GM12878 (cell line): ENCODE measurements around the gene PRSS2. TPM values are rescaled to one million over a fixed set of nuclear protein-coding genes. Genes with fewer than 3 reads are reported as not detected.
A peak's percentile ranks its signal among the peaks of the same experiment; 100 is the strongest.

ENCODE experiments used
- BCL11A ChIP-seq: IDR thresholded peaks from 2 replicates; pipeline ENCODE4 v1.6.1; 2011; ENCODE audit warnings: low read depth, low read length
- BHLHE40 ChIP-seq, 2 experiments: fragments of 450-650 bp in 1 of 2; IDR thresholded peaks; 2 replicates each; pipeline ENCODE4 v1.6.1; 2011 to 2017; ENCODE audit warnings: low read depth in 2 of 2, borderline replicate concordance in 1 of 2, improper control_type of control experiment in 1 of 2, low read length in 1 of 2, mild to moderate bottlenecking in 1 of 2
- BRCA1 ChIP-seq: IDR thresholded peaks from 2 replicates; pipeline ENCODE4 v1.6.1; 2011; ENCODE audit warnings: low read depth, low read length, improper control_type of control experiment
- DPF2 ChIP-seq: fragments of 450-650 bp; IDR thresholded peaks from 2 replicates; pipeline ENCODE4 v1.6.1; 2017; ENCODE audit warnings: mild to moderate bottlenecking
- EZH2 ChIP-seq: IDR thresholded peaks from 2 replicates; pipeline ENCODE4 v1.6.1; 2012; ENCODE audit warnings: low read depth, mild to moderate bottlenecking, control low read depth, inconsistent platforms, low read length, borderline replicate concordance; ENCODE audit not compliant: control insufficient read depth
- IKZF1 ChIP-seq: fragments of 450-650 bp; conservative IDR thresholded peaks from 2 replicates; pipeline ENCODE4 v1.6.1; 2017; ENCODE audit warnings: antibody characterized with exemption, mild to moderate bottlenecking
- MYC ChIP-seq: IDR thresholded peaks from 2 replicates; pipeline ENCODE4 v1.6.1; 2011; ENCODE audit warnings: mild to moderate bottlenecking, low read length, moderate library complexity, inconsistent platforms; ENCODE audit not compliant: insufficient read depth, insufficient replicate concordance, insufficient read length, severe bottlenecking
- NFXL1 ChIP-seq: fragments of 450-650 bp; IDR thresholded peaks from 2 replicates; pipeline ENCODE4 v1.6.1; 2017; ENCODE audit warnings: antibody characterized with exemption, mild to moderate bottlenecking, borderline replicate concordance
- NR2C1 ChIP-seq: fragments of 450-650 bp; IDR thresholded peaks from 2 replicates; pipeline ENCODE4 v1.6.1; 2017; ENCODE audit warnings: antibody characterized with exemption, mild to moderate bottlenecking, moderate library complexity
- NR2F1 ChIP-seq: fragments of 450-650 bp; conservative IDR thresholded peaks from 2 replicates; pipeline ENCODE4 v1.6.1; 2017; ENCODE audit warnings: mild to moderate bottlenecking
- RB1 ChIP-seq: fragments of 450-650 bp; formaldehyde crosslinking; IDR thresholded peaks from 2 replicates; pipeline ENCODE4 v1.6.1; 2017; ENCODE audit warnings: mild to moderate bottlenecking, borderline replicate concordance
- RBBP5 ChIP-seq: fragments of 200-600 bp; sonication (generic); conservative IDR thresholded peaks from 2 replicates; pipeline ENCODE4 v1.6.1; 2016
- SKIL ChIP-seq: fragments of 450-650 bp; IDR thresholded peaks from 2 replicates; pipeline ENCODE4 v1.6.1; 2017; ENCODE audit warnings: mild to moderate bottlenecking, low read depth, inconsistent platforms; ENCODE audit not compliant: poor library complexity, severe bottlenecking
- ZNF592 ChIP-seq: fragments of 450-650 bp; IDR thresholded peaks from 2 replicates; pipeline ENCODE4 v1.6.1; 2017; ENCODE audit warnings: mild to moderate bottlenecking, moderate library complexity
- polyA plus RNA-seq, 11 experiments: library from polyadenylated mRNA; depleted of rRNA in 4 of 11; unstranded in 6 of 11; stranded (reverse) in 5 of 11; fragments of >200 nt; fragmentation: Nextera tagmentation in 4 of 11; fragmentation: Illumina TruSeq in 1 of 11; extraction: Ambion mirVana in 4 of 11; extraction: Trizol in 1 of 11; gene quantifications; 1 replicate in 1 of 11; 2 replicates in 10 of 11; pipeline versions ENCODE4 v1.2.1 to v1.2.3, GENCODE V29; 2011 to 2016; ENCODE audit warnings: inconsistent platforms in 2 of 11, missing spikeins in 2 of 11, low read depth in 1 of 11
- total RNA-seq, 4 experiments: library from RNA; depleted of rRNA in 3 of 4; stranded (reverse); fragments of >200 nt in 3 of 4; fragmentation: Illumina TruSeq in 1 of 4; extraction: Trizol in 1 of 4; gene quantifications; 2 replicates each; pipeline versions ENCODE4 v1.2.1 to v1.2.3, GENCODE V29; 2013 to 2021
- TF ChIP-seq, protein P1 (sequence below): fragments of 450-650 bp; IDR thresholded peaks from 2 replicates; pipeline ENCODE4 v1.6.1; 2017; ENCODE audit warnings: mild to moderate bottlenecking, moderate library complexity
- TF ChIP-seq, protein P2 (sequence below): fragments of 450-650 bp; IDR thresholded peaks from 2 replicates; pipeline ENCODE4 v1.6.1; 2017; ENCODE audit warnings: mild to moderate bottlenecking

The PRSS2 gene
- total and polyA plus RNA-seq, 10 of the 15 experiments (the other 5 are each of a cell fraction or from before 2014, with no cell fraction given): 0.21 to 28.8 (median 0.41) TPM; not detected in 7

DNA sequence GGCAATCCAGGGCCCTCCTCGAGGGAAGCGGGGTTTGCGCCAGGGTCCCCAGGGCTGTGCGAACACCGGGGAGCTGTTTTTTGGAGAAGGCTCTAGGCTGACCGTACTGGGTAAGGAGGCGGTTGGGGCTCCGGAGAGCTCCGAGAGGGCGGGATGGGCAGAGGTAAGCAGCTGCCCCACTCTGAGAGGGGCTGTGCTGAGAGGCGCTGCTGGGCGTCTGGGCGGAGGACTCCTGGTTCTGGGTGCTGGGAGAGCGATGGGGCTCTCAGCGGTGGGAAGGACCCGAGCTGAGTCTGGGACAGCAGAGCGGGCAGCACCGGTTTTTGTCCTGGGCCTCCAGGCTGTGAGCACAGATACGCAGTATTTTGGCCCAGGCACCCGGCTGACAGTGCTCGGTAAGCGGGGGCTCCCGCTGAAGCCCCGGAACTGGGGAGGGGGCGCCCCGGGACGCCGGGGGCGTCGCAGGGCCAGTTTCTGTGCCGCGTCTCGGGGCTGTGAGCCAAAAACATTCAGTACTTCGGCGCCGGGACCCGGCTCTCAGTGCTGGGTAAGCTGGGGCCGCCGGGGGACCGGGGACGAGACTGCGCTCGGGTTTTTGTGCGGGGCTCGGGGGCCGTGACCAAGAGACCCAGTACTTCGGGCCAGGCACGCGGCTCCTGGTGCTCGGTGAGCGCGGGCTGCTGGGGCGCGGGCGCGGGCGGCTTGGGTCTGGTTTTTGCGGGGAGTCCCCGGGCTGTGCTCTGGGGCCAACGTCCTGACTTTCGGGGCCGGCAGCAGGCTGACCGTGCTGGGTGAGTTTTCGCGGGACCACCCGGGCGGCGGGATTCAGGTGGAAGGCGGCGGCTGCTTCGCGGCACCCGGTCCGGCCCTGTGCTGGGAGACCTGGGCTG is 26.0 kb downstream of the PRSS2 start (continued):
- no peak; the same call in 1 of the 2 replicates for TF ChIP-seq RB1
- TF ChIP-seq ZNF592: no peak
- peak in 1 of 2 experiments; percentile 30; a peak in 1 of 4 replicates for TF ChIP-seq BHLHE40 (IDR thresholded peaks at IDR 0.05; ENCODE audit: borderline replicate concordance in 1 of 2, low read depth in 2 of 2, low read length in 1 of 2)
- TF ChIP-seq NR2C1: no peak
- TF ChIP-seq BCL11A: no peak
- TF ChIP-seq IKZF1: 0 out of 2 replicates have a peak, but pooled peaks have one; percentile 5
- TF ChIP-seq, protein P1, sequence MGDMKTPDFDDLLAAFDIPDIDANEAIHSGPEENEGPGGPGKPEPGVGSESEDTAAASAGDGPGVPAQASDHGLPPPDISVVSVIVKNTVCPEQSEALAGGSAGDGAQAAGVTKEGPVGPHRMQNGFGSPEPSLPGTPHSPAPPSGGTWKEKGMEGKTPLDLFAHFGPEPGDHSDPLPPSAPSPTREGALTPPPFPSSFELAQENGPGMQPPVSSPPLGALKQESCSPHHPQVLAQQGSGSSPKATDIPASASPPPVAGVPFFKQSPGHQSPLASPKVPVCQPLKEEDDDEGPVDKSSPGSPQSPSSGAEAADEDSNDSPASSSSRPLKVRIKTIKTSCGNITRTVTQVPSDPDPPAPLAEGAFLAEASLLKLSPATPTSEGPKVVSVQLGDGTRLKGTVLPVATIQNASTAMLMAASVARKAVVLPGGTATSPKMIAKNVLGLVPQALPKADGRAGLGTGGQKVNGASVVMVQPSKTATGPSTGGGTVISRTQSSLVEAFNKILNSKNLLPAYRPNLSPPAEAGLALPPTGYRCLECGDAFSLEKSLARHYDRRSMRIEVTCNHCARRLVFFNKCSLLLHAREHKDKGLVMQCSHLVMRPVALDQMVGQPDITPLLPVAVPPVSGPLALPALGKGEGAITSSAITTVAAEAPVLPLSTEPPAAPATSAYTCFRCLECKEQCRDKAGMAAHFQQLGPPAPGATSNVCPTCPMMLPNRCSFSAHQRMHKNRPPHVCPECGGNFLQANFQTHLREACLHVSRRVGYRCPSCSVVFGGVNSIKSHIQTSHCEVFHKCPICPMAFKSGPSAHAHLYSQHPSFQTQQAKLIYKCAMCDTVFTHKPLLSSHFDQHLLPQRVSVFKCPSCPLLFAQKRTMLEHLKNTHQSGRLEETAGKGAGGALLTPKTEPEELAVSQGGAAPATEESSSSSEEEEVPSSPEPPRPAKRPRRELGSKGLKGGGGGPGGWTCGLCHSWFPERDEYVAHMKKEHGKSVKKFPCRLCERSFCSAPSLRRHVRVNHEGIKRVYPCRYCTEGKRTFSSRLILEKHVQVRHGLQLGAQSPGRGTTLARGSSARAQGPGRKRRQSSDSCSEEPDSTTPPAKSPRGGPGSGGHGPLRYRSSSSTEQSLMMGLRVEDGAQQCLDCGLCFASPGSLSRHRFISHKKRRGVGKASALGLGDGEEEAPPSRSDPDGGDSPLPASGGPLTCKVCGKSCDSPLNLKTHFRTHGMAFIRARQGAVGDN: no peak
- TF ChIP-seq SKIL: no peak
- peak; percentile 20; the same call in 1 of the 2 replicates for TF ChIP-seq NR2F1
- TF ChIP-seq, protein P2, sequence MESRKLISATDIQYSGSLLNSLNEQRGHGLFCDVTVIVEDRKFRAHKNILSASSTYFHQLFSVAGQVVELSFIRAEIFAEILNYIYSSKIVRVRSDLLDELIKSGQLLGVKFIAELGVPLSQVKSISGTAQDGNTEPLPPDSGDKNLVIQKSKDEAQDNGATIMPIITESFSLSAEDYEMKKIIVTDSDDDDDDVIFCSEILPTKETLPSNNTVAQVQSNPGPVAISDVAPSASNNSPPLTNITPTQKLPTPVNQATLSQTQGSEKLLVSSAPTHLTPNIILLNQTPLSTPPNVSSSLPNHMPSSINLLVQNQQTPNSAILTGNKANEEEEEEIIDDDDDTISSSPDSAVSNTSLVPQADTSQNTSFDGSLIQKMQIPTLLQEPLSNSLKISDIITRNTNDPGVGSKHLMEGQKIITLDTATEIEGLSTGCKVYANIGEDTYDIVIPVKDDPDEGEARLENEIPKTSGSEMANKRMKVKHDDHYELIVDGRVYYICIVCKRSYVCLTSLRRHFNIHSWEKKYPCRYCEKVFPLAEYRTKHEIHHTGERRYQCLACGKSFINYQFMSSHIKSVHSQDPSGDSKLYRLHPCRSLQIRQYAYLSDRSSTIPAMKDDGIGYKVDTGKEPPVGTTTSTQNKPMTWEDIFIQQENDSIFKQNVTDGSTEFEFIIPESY: no peak
- no peak for TF ChIP-seq NFXL1
- TF ChIP-seq RBBP5: no peak
- no peak for TF ChIP-seq EZH2
- TF ChIP-seq BRCA1: no peak
- TF ChIP-seq MYC: no peak
- TF ChIP-seq DPF2: 0 out of 2 replicates have a peak, but pooled peaks have one; percentile 30
